HG02884 (cell line): ENCODE results near the gene EXOSC9.

Experiments
- ATAC-seq: cut with Tn5 transposase; IDR thresholded peaks from one replicate; pipeline ENCODE4 v1.9.1; 2021; ENCODE audit warnings: mild to moderate bottlenecking, moderate library complexity; ENCODE audit not compliant: unreplicated experiment

EXOSC9 gene

DNA sequence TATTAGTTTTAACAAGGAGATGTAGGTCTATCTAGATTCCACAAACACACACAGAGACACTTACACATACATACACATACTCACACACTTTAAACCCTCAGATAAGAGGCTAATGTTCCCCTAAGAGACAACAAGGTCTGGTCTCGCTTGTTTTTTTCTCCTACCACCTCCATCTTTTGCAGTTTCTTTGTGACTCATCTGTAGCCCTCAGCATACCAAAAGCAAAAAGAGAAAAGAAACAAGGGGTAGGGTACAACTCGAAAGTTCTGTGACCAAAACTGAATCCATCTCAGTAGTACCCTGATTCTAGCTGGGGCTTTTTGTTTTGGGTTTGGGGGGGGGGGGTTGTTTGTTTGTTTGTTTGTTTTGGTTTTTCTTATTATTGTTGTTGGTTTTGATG, 12.2 kb upstream of the EXOSC9 start:
- ATAC-seq: peak; percentile 96

DNA sequence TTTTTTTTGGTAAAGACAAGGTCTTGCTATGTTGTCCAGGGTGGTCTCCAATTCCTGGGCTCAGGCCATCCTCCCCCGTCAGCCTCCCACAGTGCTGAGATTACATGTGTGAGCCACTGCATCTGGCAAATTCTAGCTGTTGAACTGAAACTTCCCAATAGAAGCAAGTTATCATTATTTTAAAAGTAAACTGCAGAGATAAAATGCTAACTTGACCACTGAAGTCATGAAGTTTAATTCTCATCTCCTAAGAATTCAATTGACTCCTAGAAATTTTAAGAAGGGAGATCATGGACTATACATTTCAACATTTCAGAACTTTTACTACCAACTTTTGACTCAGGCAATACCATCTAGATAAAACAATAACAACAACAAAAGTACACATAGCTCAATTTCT, 11.7 kb upstream of the EXOSC9 start:
- ATAC-seq: no peak

DNA sequence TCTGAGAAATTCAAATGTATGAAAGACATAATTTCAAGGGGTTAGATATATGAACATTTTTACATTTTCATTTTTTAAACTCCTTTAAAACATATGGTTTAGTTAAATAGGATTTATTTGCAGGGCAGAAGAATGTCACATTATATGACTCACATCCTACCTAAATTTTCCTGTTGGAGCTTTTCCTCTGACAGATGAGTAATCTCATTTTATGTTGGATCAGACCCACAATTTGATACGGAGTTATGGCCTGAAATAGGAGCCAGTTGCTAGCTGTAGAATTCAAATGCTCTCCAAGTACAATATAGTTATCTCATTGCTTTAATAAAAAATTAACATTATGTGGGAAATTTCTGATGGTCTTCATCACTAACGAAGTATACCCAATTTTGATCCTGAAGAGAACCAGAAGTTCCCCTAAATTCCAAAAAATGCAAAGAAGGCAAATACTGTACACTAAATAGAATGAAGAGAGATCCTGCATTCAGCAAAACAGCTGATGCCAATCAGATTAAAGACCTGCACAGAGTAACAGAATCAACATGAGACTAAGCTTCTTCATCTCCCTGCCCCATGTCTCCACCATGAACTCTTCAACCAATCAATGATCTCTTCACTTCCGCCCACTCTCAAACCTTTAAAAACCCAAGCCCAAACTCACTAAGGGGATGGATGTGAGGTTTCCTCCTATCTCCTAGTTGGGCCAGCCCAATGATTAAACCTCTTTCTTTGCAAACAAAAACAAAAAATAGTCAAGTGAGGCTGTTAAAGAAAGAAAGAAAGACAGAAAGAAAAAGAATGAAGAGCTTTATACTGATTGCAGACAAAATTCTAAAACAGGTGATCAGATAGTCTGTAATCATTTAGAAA, 10.9 kb upstream of the EXOSC9 start:
- no peak for ATAC-seq

DNA sequence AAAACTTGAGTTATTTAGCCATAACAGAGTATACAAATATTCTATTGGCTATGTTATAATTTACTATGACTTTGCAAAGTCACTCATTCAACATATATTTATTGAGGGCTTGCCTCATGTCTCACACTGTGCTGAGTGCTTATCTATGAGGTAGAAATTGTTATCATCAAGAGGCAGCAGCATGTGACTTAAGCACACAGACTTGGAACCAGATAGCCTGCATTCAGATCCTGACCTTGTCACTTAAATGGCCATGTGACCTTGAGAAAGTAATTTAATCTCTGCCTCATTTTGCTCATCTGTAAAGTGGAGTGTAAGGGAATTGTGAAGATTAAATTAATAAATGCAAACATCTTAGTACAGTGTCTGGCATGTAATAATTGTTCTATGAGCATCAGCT, 10.1 kb upstream of the EXOSC9 start:
- no peak for ATAC-seq

DNA sequence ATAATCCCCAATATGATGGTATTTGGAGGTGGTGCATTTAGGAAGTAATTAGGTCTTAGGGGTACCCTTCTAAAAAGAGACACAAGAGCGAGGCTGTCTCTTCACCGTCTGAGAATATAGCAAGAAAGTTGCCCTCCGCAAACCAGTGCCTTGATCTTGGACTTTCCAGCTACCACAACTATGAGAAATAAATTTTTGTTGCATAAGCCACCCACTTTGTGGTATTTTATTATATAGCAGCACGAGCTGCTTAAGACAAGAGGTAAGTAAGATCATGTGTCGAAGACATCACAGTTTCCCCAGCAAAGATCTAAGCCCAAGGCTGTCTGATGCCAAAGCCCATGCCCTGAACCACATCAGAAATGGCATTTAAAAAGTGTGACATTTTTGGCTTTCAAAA, 9.6 kb upstream of the EXOSC9 start:
- ATAC-seq: no peak

DNA sequence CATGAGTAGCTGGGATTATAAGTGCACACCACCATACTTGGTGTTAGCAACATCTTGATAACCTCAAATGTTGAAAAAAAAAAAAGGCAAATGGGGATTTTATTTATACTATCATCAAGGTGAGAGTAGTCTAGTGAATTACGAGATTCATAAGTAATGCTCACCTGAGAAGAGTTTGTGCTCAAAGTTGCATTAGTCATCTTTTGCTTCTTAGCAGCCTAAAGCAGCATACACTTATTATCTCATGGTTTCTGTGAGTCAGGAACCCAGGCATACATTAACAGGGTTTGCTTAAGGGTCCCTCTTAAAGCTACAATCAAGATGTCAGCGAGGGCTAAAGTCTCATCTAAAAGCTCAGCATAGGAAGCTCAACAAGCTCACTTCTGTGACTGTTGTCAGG, 8.2 kb upstream of the EXOSC9 start:
- ATAC-seq: no peak

DNA sequence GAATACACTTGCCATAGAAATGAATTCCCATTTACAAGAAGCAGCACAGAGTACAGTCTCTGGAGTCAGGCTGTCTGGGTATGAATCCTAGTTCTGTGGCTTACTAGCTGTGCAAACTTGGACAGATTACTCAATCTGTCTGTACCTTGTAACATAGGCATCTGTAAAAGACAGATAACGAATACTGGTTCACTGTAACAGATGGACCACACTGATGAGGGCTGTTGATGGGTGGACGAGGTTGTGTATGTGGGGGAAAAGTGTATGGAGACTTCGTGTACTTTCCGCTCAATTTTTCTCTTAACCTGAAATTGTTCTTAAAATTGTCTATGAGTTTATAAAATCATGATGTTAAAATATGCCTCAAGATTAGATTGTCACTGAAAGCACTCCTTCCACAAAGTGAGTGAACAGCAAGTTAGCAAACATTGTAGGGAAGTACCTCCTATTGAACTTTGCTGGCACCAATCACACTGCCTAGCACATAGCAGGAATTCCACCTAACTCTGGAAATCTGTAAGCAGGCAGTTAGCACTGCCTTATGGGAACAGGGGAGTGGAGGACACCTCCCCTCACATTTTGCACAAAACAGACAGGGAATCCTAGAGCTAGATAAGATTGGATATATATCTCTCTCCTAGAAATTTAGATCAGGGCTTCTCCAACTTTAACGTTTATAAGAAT, 6.5 kb upstream of the EXOSC9 start:
- no peak for ATAC-seq

DNA sequence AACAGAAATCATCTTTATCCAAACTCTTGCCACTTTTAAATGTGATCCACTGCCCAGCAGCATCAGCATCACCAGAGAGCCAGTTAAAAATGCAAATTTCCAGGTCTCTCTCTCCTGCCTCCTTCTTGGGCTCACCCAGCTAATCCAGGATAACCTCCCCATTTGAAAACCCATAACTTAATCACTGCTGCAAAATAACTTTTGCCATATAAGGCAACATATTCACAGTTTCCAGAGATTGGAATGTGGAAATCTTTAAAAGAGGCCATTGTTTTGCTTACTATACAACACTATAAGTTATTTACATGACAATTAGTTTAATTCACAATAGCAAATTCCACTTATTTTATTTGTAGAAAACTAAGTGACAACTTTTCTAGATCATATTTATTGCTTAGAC, 4.8 kb upstream of the EXOSC9 start:
- no peak for ATAC-seq

DNA sequence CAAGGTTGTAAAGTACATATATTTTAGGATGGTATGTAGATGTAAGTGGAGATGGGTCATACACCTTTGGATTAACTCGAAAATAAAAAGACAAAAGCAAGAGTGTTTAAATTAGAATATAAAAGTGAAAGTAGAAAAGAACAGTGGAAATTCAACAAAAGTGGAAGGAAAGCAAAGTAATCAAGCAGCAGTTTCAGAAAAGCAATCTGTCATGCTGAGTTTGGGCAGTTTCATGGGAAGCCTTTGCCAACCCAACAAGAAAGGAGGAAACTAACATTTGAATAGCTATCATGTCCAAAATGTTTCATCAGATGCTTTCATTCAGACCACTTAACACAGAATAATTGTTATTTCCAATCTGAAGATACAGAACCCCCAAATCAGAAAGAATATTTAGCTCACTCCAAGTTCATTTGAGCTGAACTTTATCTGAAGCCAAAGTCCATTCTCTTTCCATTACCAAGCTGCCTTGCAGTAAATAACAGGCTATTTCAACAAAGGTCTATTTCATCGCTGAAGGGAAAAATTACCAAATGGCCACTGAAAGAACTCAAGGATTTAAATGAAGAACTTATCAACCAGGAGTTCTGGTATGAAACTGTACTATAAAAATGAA, 1.8 kb upstream of the EXOSC9 start:
- ATAC-seq: no peak

DNA sequence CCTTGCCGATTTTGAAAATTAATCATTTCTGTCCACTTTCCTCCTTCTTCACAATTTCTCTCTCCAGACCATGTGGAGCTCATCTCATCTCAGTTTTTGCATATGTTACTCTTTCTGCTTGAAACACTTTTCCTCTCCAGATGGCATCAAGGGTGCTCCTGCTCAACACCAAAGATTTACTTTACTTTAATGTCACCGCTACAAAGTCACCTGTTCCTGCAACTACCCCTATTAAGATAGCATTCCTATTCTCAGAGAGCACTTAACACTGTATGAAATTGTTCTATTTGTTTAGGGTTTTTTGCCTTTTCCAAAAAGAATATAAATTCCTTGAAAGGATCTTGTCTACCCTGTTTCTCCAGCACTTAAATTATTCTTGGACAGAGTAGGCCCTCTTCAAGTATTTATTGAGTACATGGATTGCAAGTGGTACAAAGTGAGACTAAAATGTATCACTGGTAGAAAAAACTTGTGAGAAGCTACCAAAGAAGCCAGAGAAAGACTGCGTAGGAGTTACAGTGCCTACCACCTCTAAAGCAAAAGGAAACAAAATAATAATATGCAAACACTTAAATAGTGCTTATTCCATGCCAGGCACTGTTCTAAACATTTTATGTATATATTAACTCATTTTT, 1.1 kb upstream of the EXOSC9 start:
- no peak for ATAC-seq

DNA sequence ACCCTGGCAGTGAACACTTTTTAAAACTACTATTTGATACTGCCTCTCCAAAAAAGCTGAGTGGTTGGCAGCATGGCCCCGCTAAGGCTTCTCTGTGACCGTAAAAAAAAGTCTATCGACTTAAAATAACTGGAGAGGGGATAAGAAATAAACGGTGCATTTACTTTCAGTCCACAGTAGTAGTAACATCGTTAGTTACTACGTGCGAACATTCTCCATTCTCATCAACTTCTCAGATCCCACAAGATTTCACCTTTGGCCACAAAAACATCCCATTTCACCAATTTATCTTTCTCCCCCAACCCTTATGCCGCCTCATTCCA, 524 bp upstream of the EXOSC9 start:
- peak; percentile 35 for ATAC-seq

DNA sequence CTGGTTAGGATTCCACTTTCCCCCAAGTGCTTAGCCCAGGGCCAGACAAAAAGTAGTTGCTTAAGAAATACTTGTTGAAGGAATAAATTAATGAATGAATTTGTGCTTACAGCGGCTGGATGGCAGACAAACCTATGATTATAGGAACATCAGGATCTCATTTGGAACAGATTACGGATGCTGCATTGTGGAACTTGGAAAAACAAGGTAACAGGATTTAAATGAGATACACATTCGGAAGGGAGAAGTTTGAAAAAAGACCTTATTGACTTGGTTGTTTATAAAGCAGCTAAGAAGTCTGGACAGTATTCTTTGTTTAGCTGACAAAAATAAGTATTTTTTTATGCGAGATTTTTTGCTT, 572 bp downstream of the EXOSC9 start:
- no peak for ATAC-seq

DNA sequence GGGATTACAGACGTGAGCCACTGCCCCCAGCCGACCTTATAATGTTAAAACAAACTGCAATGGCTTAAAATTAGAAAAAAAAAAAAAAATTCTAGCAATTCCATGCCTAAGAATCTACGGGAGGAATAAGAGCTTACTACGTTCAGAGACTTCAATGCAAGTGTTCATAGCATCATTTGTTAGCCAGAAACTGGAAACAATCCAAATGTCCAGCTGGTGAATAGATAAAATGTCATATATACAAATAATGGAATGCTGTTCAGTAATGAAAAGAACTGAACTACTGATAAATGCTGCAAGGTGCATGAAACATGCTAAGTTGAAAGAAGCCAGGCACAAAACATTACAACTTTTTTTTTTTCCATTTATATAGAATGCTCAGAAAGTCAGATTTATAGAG, 5.3 kb downstream of the EXOSC9 start:
- ATAC-seq: no peak

DNA sequence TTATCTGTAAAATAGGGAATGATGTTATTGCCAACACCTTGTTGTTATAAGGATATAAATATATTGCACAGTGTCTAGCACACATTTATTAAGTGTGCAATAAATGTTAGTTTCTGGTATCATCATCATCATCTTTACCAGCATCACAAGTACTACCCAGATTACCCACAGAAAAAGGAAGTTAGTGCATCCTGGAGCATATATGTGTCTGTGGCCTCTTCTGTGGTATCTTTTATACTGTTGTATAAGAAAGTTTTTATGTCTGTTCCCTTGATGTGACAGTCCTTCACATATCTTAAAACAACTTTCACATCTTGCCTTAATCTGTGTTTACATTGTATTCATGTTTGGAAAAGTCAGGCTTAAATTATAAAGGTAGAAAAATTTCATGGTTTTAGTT, 10.0 kb downstream of the EXOSC9 start:
- ATAC-seq: no peak

DNA sequence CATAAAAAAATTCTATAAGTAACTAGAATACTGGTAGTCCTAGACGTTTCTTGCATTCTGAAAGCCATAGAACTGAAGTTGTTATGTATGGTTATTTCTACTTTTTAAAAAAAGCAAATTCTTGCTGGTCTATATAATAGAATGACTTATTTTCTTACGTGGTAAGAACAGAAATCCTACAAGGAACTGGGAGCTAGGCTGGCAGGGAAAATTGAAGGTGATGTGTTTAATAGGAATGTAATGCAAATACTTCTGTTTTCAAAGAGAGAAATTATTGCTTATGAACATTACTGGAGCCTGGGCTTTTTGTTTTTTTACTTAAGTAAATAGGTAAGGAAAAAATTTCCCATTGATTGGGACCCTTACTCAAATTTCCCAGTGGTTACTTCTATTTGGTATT, 13.6 kb downstream of the EXOSC9 start:
- ATAC-seq: no peak

DNA sequence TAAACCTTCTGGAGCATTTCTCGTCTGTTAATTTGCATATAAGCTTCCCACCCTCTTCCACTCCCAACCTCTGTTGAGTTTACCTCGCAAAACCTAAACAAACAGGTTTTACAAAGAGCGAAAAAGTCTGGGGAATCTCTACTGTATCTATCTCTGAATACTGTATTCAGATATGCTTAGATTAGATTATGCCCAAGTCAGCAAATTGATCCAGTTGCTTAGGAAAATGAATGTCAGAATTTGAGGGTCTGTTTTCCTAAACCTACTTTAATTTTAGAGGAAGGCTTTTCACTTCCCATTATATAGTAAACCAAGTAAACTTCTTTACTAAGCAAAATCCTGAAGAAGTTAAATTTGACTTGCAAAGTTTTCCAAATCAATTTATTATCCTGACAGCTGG, 15.9 kb downstream of the EXOSC9 start:
- no peak for ATAC-seq

DNA sequence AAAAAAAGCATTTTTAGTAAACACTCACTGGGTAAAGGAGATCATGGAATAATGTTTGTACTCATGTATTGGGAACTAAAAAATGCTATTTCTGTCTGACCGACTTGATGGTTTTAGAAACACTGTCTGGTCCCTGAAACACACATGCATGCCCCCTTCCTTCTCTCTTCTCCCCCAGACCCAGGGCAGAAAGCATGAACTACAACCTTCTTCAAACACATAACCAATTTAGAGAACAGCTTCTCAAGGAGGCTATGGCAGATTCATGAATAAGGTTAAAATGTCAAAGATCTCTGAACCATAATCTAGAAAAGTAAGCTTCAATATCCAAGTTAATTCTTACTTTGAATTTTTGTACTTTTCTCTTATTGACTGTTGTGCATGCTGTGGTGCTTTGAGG, 16.6 kb downstream of the EXOSC9 start:
- ATAC-seq: no peak

DNA sequence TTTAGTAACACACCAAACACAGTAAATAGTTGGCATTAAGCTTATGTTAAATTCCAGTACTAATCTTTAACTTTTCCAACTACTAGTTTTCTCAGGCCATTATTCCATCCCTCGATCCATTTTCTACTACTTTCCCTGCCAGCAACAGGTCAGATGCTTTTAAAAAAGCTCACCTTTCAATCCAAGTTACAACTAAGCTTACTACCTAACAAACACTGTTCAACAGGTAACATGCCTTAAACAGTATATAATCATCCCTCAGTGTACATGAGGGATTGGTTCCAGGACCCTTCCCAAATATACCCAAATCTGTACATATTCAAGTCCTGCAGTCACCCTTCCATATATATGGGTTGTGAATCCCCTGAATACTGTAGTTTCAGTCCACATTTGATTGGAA, 17.1 kb downstream of the EXOSC9 start:
- ATAC-seq: no peak

DNA sequence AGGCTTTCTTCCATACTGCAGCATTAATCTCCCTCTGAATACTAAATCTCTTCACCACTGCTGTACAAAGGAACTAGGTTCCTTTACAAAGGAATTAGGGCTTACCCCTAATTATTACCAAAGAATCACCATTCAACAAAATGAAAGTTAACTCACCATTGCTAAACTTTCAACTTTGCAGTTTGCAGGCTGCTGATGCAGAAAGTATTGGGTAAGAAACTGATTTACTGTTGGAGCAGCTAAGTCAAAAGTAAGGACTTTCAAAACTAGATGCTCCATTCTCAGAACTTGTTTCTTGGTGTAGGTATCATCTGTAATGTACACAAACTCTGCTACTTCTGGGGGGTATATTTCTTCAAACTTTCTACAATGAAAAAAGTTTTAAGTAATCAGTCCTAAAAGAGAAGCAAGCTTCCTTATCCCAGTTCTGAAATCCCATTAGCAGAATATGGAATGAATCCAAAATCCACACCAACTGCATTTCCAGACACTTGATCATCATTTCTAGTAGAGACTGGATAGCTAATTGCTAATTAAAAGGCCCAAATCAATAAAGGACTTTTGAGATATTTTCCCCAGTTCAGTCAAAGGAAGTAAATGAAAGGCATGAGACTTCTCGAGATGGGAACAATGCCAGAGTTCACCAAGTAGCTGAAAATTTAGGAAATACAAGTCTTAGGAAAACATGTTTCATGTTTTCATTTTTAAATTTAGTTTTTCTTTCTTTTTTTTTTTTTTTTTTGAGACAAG, 18.3 kb downstream of the EXOSC9 start:
- ATAC-seq: no peak

DNA sequence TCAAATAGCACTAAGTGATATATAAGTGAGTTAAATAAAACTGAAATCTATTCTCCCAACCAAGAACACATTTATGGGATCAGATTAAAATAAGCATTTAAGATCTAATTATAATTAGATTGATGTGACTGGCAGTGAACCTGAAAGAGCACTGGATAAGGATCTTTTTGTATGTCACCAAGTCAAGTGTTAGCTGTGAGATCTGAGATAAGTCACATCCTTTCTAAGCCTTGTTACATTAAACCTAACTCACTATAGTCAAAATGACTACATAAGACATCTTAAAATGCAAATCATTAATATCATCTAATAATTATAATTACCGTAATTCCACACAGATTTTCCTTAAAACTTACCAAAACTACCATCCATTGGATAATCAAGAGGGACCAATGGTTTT, 20.9 kb downstream of the EXOSC9 start:
- no peak for ATAC-seq

DNA sequence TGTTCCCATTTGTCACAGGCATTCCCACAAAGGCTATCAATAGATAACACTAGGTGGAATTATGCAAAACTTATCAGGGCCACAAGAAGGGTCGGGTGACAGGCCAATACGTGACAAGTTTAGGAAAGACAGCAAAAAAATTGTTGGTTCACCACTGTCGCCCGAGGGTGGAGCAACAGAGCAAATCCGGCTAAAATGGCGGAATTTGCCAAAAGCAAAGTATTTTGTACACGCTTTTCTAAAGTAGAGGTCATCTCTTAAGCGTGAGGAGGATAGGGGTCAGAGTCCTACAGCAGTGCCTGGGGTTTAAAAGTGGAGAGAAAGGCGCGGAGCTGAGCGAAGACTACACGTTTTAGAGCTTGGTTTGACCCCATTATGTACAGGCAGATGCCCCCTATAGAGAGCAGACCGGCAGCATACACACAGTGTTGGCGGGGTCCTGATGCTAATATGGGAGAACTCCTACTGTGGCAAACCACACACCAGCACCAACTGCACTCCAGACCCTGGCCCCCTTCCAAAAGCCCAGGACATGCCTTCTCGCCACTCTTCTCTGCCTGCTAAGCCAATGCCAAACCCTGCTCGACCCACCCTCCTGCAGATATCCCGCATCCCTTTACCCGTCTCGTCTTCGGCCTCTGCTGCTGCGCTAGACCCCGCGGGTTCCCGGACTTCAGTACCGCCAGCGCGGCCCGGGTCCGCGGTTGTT, 21.8 kb downstream of the EXOSC9 start:
- peak; percentile 44 for ATAC-seq
